Fibroblast of the aortic adventitia (primary cell): Measurements from ENCODE around the gene GFRA1. TPM values are rescaled to one million over a fixed set of nuclear protein-coding genes. Genes with fewer than 3 reads are reported as not detected.

Experiments used
- DNase-seq: peaks from one replicate; pipeline ENCODE4 v3.0.0-alpha.2; 2010; ENCODE audit warnings: low read depth
- H3K4me3 ChIP-seq: 2 replicates; pipeline ENCODE4 v1.5.1; 2011; ENCODE audit warnings: low read depth, mild to moderate bottlenecking, control low read depth, low read length, moderate library complexity
- total RNA-seq: library from RNA; depleted of rRNA; stranded (reverse); fragments of >200 nt; gene quantifications from 2 replicates; pipeline ENCODE4 v1.2.3, GENCODE V29; 2012; ENCODE audit warnings: low replicate concordance
- TF ChIP-seq, protein P1 (sequence below): IDR thresholded peaks from 2 replicates; pipeline ENCODE4 v1.5.1; 2011; ENCODE audit warnings: mild to moderate bottlenecking, low read length, control low read depth, inconsistent platforms; ENCODE audit not compliant: insufficient read depth

Gene GFRA1
- total RNA-seq, 1 donor, result 0.18 TPM

DNA sequence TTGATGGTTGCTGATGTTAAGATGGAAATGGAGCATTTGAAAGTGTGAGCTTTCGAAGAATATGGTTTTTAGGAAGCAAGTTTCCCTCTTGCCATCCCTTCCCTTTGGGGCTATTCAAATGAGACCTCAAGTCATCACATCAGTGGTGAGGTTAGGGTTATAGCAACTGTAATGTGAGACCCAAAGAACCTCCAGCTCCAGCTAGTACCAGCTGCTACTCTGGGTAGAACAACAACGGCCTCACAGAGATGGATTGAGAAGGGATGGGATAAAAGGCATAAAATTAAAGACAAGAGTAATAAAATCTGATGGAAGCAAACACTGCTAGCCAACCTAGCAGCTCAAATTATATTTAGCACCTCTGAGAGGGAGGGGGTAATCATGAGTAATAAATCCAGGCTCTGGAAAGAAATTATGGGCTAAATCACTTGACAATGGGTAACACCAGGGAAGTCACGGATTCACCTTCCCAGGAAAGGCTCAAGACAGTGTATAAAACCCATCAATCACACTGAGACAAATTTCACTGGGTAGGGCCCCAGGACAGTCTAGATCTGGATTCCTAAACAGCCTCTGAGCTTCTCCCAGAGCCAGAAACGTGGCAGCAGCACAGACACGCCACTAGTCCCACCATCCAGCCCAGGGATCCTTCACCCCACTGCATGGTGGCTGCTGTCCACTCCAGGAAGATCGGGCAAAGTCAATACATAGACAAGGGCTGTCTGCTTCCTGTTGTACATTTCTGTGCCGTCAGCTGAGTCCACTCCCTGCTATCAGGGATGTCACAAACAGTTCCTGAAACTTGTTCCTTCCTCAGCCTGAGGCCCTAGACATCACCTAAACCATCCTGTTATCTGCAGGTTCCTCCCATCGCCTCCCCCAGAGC lies 151.1 kb downstream of the GFRA1 start:
- TF ChIP-seq, protein P1, sequence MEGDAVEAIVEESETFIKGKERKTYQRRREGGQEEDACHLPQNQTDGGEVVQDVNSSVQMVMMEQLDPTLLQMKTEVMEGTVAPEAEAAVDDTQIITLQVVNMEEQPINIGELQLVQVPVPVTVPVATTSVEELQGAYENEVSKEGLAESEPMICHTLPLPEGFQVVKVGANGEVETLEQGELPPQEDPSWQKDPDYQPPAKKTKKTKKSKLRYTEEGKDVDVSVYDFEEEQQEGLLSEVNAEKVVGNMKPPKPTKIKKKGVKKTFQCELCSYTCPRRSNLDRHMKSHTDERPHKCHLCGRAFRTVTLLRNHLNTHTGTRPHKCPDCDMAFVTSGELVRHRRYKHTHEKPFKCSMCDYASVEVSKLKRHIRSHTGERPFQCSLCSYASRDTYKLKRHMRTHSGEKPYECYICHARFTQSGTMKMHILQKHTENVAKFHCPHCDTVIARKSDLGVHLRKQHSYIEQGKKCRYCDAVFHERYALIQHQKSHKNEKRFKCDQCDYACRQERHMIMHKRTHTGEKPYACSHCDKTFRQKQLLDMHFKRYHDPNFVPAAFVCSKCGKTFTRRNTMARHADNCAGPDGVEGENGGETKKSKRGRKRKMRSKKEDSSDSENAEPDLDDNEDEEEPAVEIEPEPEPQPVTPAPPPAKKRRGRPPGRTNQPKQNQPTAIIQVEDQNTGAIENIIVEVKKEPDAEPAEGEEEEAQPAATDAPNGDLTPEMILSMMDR, result no peak
- no peak for DNase-seq
- no peak overlapping the region for H3K4me3 ChIP-seq

DNA sequence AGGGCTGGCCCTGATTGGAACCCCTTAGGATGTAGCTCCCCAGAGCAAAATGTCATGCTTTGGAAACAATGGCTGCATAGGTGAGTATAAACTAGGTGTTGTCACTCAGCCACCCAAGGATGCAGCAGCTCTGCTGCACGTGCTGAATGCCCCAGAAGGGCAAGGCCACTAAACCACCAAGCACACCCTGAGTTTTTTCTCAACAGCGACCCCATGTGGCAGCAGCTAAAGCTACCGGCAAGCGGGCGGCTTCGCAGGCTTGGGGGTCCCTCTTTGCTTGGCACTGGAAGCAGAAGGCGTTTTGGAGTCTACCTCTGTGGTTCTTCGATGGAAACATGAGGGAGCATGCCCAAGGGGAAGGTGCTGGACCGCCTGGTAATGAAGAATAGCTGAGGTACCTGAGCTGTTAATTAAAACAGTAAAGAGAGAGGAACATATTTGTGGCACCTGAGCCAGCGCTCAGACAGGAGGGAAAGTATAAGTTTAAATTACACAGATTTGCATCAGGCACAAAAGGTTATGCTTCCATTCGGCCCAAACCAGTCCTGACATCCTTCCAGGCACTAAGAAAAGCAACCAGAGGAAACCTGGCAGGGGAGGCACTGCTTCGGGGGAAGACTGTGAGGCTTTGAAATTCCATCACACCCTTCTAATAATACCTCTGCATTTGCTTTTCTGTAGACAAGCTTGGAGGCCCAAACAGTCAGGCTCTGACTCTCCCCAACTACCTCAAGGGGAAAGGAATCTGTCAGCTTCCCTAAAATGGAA lies 152.1 kb downstream of the GFRA1 start:
- no peak overlapping the region for H3K4me3 ChIP-seq
- TF ChIP-seq, protein P1, result no peak
- DNase-seq, result no peak

DNA sequence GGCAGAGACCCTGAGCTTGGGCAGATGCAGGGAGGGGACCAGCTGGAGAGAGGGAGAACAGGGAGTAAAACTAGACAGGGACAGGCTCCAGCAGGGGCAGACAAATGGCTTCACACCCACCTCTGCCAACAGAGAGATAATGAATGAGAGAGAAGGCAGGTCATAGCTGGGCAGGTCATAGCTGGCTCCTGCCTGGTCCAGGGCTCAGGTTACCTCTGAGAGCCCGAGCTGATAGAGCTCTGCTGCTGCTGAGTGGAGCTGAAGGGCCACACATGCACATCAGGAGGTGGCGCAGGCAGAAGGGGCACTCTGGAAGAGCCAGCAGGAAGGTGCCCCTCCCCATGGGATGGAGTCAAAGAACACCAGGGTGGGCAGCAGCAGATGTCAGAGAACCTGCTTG lies 154.2 kb downstream of the GFRA1 start:
- TF ChIP-seq, protein P1, result no peak
- DNase-seq, result no peak
- no peak overlapping the region for H3K4me3 ChIP-seq

DNA sequence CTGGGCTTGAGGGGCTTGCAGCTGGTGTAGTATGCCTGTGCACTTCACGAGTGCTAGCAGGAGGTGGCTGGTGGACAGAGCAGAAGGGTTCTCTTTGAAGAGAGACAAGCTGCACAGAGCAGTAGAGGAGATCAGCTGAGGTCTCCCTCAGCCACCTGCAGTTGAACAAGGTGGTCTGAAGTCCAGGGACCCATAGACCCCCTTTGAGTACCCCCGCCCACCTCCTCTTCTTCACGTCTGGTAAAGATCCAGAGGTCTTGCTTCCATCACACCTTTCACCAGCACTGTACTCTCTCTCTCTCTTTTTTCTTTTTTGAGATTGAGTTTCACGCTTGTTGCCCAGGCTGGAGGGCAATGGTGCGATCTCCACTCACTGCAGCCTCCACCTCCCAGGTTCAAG lies 157.2 kb downstream of the GFRA1 start:
- no peak for DNase-seq
- H3K4me3 ChIP-seq, result no peak overlapping the region
- TF ChIP-seq, protein P1, result no peak

DNA sequence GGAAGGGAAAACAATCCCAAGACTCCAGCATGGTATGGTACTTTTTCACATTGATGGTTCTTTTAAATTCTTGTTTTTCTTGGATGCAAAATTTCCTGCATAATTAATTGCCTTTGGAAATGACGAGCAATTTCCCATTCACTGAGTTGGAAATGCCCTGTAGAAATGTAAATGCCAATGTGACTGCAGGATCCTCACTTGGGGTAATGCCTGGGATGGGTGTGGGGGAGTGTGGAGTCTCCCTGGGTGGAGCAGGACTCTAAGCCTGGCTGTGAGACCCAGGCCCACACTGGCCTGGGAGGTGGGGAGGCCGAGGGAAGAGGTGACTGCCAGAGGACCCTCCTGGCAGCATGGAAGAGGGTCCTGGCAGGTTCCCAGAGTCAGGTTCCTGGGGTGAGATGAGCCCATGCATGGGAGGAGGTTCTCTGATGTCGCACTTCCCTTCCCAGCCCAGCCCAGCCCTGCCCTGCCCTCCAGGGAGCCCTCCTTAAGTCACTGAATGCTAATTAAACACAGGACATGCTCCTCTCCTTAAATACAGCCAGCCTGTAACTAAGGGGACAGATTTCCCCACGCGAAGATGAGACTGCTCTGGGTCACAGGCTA lies 157.9 kb downstream of the GFRA1 start:
- no peak for DNase-seq
- H3K4me3 ChIP-seq, result no peak overlapping the region
- TF ChIP-seq, protein P1, result no peak

DNA sequence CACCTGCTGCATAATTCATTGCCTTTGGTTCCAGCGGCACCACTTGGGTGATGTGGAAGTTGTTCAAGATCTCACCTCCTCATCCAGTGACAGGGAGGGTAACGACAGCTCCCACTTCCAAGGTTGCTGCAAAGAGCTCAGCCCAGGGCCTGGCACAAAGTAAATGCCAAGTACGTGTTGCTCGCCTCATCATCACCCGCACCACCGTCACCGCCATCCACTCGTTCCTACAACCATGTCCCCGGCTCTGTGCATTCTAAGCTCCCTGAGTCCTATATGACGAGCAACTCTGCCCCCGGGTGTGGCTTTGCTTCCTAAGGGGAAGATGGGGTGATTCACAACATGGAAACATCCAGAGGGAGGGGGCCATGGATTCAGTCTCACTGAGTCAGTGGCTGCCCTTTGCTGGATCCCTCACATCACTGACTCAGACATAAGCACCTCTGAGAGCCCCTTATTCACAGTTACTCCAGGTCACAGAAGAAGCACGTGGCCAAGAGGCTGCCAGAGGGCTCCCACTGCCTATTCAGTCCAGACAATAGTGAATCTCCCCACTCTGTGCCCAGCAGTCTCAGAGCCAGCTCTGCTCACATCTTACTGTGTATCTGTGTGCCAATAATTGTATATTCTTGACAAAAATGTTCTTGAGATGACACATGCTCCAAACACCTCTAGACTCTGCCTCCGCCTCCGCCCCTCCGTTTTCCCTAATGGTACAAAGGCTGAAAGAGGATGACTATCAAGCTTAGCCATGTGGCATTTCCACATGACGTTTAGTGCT lies 159.1 kb downstream of the GFRA1 start:
- no peak overlapping the region for H3K4me3 ChIP-seq
- DNase-seq, result no peak
- TF ChIP-seq, protein P1, result no peak
